Gastrocnemius medialis (tissue), 4 donors: Measurements from ENCODE around the gene SRGAP3.

Source experiments
- POLR2A ChIP-seq, 2 donors: fragments of 450-650 bp; IDR thresholded peaks; one replicate each; pipeline ENCODE4 v1.6.1; 2017; ENCODE audit warnings: antibody characterized with exemption in 2 of 2, mild to moderate bottlenecking in 2 of 2, moderate library complexity in 2 of 2
- TF ChIP-seq, protein P1 (sequence below), 5 experiments: fragments of 450-650 bp in 3 of 5; fragments of 200-600 bp in 2 of 5; sonication (generic) in 2 of 5; IDR thresholded peaks in 4 of 5; conservative IDR thresholded peaks in 1 of 5; 1 replicate in 4 of 5; 2 replicates in 1 of 5; pipeline ENCODE4 v1.5.1; 2016 to 2019; ENCODE audit warnings: antibody characterized with exemption in 5 of 5, mild to moderate bottlenecking in 3 of 5, moderate library complexity in 3 of 5

DNA sequence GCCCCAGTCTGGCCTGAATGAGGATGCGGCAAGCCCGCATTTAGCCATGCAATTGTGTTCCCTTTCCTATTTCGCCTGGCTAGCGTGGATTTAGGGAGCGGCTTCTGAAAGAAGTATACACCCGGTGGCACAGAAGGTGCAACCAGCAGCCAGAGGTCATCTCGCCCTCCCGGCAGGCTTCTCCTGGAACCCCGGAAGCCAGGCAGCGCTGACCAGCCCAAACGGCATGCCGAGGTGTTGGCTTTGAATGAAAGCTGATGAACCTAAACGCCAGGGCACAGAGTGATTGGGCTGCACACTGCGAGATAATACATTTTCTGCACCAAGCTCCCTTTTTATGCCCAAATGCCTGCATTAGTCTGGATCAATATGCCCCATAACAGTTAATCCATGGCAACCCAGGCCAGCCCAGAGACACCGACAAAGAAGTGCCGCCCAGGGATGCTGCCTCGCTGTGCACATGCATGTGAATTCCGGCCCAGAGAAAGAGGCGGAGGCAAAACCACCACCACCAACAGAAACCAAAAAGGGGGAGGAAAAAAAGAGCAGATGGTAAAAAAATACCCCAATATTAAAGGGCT, 1.4 kb downstream of the SRGAP3 start:
- no peak for TF ChIP-seq POLR2A (IDR thresholded peaks at IDR 0.05)
- TF ChIP-seq, protein P1, sequence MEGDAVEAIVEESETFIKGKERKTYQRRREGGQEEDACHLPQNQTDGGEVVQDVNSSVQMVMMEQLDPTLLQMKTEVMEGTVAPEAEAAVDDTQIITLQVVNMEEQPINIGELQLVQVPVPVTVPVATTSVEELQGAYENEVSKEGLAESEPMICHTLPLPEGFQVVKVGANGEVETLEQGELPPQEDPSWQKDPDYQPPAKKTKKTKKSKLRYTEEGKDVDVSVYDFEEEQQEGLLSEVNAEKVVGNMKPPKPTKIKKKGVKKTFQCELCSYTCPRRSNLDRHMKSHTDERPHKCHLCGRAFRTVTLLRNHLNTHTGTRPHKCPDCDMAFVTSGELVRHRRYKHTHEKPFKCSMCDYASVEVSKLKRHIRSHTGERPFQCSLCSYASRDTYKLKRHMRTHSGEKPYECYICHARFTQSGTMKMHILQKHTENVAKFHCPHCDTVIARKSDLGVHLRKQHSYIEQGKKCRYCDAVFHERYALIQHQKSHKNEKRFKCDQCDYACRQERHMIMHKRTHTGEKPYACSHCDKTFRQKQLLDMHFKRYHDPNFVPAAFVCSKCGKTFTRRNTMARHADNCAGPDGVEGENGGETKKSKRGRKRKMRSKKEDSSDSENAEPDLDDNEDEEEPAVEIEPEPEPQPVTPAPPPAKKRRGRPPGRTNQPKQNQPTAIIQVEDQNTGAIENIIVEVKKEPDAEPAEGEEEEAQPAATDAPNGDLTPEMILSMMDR (IDR thresholded peaks at IDR 0.05 in 4 of 5, conservative IDR thresholded peaks at IDR 0.05 in 1 of 5) = no peak
